Measurements from ENCODE around the gene RAPGEF2. TPM values are rescaled to one million over a fixed set of nuclear protein-coding genes. Genes with fewer than 3 reads are reported as not detected.
A peak's percentile ranks its signal among the peaks of the same experiment; 100 is the strongest.

The RAPGEF2 gene
- total and polyA plus RNA-seq, 2 donors (not counting 3 experiments of a cell fraction or from before 2014, with no cell fraction given), result 28.7 to 55.2 TPM

DNA sequence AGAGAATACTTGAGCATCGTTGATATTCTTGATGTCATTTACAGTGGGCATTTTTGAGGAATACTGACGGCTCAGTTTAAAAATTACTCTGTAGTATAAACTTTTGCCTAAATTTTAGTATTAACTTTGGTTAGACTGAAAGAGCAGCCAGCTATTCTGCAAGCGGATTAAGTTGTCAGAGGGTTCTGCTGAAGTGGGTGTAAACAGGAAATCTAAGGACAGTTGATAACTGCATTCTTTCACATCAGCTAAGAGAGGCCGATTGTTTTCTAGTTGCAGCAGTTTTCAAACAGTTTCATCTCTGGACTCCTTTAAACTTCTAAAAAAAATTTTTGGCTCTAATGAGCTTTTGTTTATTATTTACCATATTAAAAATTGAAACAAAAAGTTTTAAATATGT is 149.6 kb downstream of the RAPGEF2 start:
- no peaks in the 10 kb centered on the region for H3K9me1 ChIP-seq (replicated peaks; ENCODE audit: control insufficient read depth, extremely low read depth, insufficient read depth, low read length)
- FAIRE-seq (no peak), DNase-seq (ENCODE audit: low read depth, low spot score) (peak; percentile 10)
- H2AFZ ChIP-seq (ENCODE audit: low read depth, low read length), result no peak overlapping the region
- peaks cover 9% of the 10 kb centered on the region for H3K4me1 ChIP-seq (ENCODE audit: control insufficient read depth, extremely low read depth, insufficient read depth, low read length)
- ChIA-PET CTCF (interaction anchor here (1.2 to 2.2 kb wide), 4 partner anchors 15 to 90 kb away, joined by 3 to 12 read pairs (median 4); no protein-coding TSS in a partner anchor), POLR2A (no interaction called here)
- no peak for TF ChIP-seq MYC (IDR thresholded peaks at IDR 0.05; ENCODE audit: low read depth, low read length)
- TF ChIP-seq POLR2AphosphoS5 (IDR thresholded peaks at IDR 0.05; ENCODE audit: insufficient read depth, low read depth, low read length), result no peak
- TF ChIP-seq, protein P1, sequence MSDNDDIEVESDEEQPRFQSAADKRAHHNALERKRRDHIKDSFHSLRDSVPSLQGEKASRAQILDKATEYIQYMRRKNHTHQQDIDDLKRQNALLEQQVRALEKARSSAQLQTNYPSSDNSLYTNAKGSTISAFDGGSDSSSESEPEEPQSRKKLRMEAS (IDR thresholded peaks at IDR 0.05; ENCODE audit: insufficient read depth, insufficient read length), result no peak
- no peak for TF ChIP-seq JUN (IDR thresholded peaks at IDR 0.05; ENCODE audit: borderline replicate concordance, insufficient read depth, insufficient read length, low read depth)
- TF ChIP-seq FOS (IDR thresholded peaks at IDR 0.05; ENCODE audit: borderline replicate concordance, insufficient read depth, low read length), result no peak
- no peak for TF ChIP-seq POLR2A (IDR thresholded peaks at IDR 0.05; ENCODE audit: low read depth, low read length)
- TF ChIP-seq, protein P2, sequence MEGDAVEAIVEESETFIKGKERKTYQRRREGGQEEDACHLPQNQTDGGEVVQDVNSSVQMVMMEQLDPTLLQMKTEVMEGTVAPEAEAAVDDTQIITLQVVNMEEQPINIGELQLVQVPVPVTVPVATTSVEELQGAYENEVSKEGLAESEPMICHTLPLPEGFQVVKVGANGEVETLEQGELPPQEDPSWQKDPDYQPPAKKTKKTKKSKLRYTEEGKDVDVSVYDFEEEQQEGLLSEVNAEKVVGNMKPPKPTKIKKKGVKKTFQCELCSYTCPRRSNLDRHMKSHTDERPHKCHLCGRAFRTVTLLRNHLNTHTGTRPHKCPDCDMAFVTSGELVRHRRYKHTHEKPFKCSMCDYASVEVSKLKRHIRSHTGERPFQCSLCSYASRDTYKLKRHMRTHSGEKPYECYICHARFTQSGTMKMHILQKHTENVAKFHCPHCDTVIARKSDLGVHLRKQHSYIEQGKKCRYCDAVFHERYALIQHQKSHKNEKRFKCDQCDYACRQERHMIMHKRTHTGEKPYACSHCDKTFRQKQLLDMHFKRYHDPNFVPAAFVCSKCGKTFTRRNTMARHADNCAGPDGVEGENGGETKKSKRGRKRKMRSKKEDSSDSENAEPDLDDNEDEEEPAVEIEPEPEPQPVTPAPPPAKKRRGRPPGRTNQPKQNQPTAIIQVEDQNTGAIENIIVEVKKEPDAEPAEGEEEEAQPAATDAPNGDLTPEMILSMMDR (IDR thresholded peaks at IDR 0.05; ENCODE audit: extremely low read depth in 1 of 2, insufficient read depth in 1 of 2, low read depth in 1 of 2, low read length in 2 of 2), result no peak
- TF ChIP-seq EZH2 (IDR thresholded peaks at IDR 0.05; ENCODE audit: borderline replicate concordance, low read depth, low read length, severe bottlenecking), result no peak
- TF ChIP-seq GATA2 (IDR thresholded peaks at IDR 0.05; ENCODE audit: insufficient read depth, insufficient read length, low read depth, low read length), result no peak
- H3K27ac ChIP-seq (ENCODE audit: insufficient read depth, low read depth, low read length), result no peak overlapping the region
- H3K4me2 ChIP-seq (ENCODE audit: insufficient read depth, low read length), result no peak overlapping the region
- intact Hi-C loops (cut with micrococcal nuclease) (loop anchor here (1.0 kb wide), 1 partner anchor 15 kb away; no protein-coding TSS in a partner anchor), dilution Hi-C loops (cut with MboI; ENCODE audit: extremely low pct_ligation_motif_present, low sequenced_read_pairs) (no loop called here)
- no peaks in the 10 kb centered on the region for H3K36me3 ChIP-seq (ENCODE audit: control insufficient read depth in 2 of 2, extremely low read depth in 1 of 2, insufficient read depth in 2 of 2, low read length in 2 of 2)
- H3K9me3 ChIP-seq (replicated peaks; ENCODE audit: control insufficient read depth, insufficient read depth, low read length), result no peaks in the 10 kb centered on the region
- H4K20me1 ChIP-seq (replicated peaks; ENCODE audit: control insufficient read depth, extremely low read depth, insufficient read depth, low read length), result no peaks in the 10 kb centered on the region
- H3K9ac ChIP-seq (replicated peaks; ENCODE audit: extremely low read depth, insufficient read depth, low read length), result no peak overlapping the region
- H3K4me3 ChIP-seq (replicated peaks in 1 of 3; ENCODE audit: insufficient read depth in 1 of 3, low read depth in 1 of 3, low read length in 3 of 3), result no peak overlapping the region
- no peaks in the 10 kb centered on the region for H3K27me3 ChIP-seq (ENCODE audit: control insufficient read depth in 2 of 2, insufficient read depth in 2 of 2, low read length in 2 of 2)
- no TSS peak for BruUV-seq (replicated peaks)
- peaks cover 2% of the 10 kb centered on the region for H3K79me2 ChIP-seq (ENCODE audit: control insufficient read depth, insufficient read depth, low read length)
